GM12801 (cell line): Measurements from ENCODE around the gene PROX2.

Source experiments
- CTCF ChIP-seq: IDR thresholded peaks from one replicate; pipeline ENCODE4 v1.5.1; 2011; ENCODE audit warnings: control low read depth; ENCODE audit not compliant: insufficient read length; ENCODE audit errors: extremely low read depth

PROX2 gene

GRCh38 chr14:74913393-74913910 is 37.5 kb upstream of the PROX2 start:
- TF ChIP-seq CTCF, result no peak

DNA sequence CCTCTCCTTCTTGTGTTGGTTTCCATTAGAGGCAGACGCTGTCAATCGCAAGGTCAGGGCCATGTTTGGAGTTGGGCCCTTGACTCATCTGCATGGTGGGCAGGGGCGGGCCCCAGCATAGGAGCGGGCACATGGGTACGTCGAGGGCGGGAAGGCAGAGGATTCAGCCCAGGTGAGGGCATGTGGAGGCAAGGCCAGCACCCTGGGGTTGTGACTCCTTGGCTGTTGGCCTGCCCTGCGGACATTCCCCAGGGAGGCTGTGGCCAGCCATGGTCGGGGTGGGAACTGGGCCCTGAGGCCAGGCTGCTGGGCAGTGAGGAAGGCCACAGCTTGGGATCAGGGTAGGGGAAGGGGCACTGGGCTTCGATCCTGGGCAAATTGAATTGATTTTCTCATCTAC is 36.9 kb upstream of the PROX2 start:
- TF ChIP-seq CTCF, result no peak

DNA sequence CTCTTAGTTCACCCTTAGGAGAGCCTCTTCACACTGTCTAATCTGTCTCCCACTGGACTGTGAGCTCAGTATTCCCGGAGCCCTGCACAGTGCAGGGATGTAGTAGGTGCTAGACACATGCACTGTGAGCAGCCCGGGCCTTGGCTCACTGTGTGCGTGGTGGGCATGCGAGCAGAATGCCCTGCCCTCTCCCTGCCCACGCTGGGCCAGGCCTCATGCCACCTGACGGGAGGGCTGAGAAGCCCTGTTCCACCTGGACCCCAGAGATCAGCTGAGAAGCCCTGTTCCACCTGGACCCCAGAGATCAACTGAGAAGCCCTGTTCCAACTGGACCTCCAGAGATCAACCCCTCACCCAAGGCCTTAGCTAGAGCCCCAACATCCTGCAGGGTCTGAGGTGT is 36.2 kb upstream of the PROX2 start:
- TF ChIP-seq CTCF, result no peak

DNA sequence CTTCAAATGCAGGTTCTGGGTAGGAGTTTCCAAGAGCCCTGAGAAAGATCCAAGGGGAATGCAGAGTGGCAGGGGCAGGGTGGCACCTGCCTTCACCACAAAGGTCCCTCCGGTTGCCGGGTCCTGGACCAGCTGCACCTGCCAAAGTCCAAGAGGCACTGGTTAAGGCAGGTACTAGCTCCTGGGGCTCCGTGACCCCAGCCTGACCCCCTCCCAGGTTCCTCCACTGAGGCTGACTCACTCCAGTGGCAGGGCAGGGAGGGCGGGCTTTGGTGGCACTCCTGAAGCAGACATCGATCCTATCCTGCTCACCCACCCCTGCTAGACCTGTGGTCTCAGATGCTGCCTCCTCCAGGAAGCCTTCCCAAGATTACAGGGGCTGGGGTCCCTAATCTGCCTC is 35.8 kb upstream of the PROX2 start:
- TF ChIP-seq CTCF, result no peak

- TF ChIP-seq CTCF, result no peak
Measured at GRCh38 chr14:74911221-74911620, 35.3 kb upstream of the PROX2 start.

- TF ChIP-seq CTCF, result no peak
Measured at GRCh38 chr14:74910556-74910955, 34.6 kb upstream of the PROX2 start.

- TF ChIP-seq CTCF, result no peak
Measured at GRCh38 chr14:74909911-74910310, 34.0 kb upstream of the PROX2 start.

- no peak for TF ChIP-seq CTCF
Measured at GRCh38 chr14:74909501-74909900, 33.6 kb upstream of the PROX2 start.
